NT2/D1 (cell line): ENCODE results near the gene CPM.

Source experiments
- YY1 ChIP-seq: IDR thresholded peaks from 2 replicates; pipeline ENCODE4 v1.6.1; 2011; ENCODE audit not compliant: insufficient read length, insufficient read depth
- ZNF274 ChIP-seq: IDR thresholded peaks from 2 replicates; pipeline ENCODE4 v1.6.1; 2011; ENCODE audit warnings: mild to moderate bottlenecking, low read depth, low read length

DNA sequence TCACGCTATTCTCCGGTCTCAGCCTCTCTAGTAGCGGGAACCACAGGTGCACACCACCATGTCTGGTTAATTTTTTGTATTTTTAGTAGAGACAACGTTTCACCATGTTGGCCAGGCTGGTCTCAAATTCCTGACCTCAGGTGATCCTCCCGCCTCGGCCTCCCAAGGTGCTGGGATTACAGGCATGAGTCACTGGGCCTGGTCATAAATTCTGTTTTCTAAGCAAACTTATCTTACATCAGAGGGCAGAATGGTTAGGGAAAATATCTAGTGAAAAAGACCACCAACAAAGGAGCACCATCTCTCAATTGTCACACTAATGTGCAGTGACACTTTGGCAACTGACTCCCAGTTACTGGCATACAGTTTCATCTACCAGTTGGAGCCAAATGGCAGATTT lies 2.8 kb downstream of the CPM start:
- no peak for TF ChIP-seq ZNF274
- TF ChIP-seq YY1, result no peak
